Esophagus squamous epithelium (tissue), 4 donors: Measurements from ENCODE around the gene RCE1.

ENCODE experiments used
- CTCF ChIP-seq, 6 experiments: fragments of 450-650 bp in 4 of 6; fragments of 200-600 bp in 2 of 6; sonication (generic) in 2 of 6; IDR thresholded peaks; one replicate each; pipeline ENCODE4 v1.5.1; 2016 to 2019; ENCODE audit warnings: antibody characterized with exemption in 6 of 6, mild to moderate bottlenecking in 4 of 6, moderate library complexity in 4 of 6
- POLR2A ChIP-seq, 4 donors: fragments of 450-650 bp; IDR thresholded peaks; one replicate each; pipeline ENCODE4 v1.6.1; 2017; ENCODE audit warnings: antibody characterized with exemption in 4 of 4, mild to moderate bottlenecking in 4 of 4, moderate library complexity in 3 of 4

GRCh38 chr11:66882561-66883015, 39.3 kb downstream of the RCE1 start:
- TF ChIP-seq CTCF (IDR thresholded peaks at IDR 0.05), result no peak
- no peak for TF ChIP-seq POLR2A (IDR thresholded peaks at IDR 0.05)
